Measurements from ENCODE around the gene CCDC9B.

CCDC9B gene

GRCh38 chr15:40363611-40364010 is 22.9 kb upstream of the CCDC9B start:
- Histone ChIP-seq H3K27me3 (ENCODE audit: insufficient read depth, low read length) (peaks cover 68% of the 10 kb centered on the region), H3K4me3 (ENCODE audit: low read length) (no peak overlapping the region), H3K36me3 (ENCODE audit: insufficient read depth, low read depth, low read length) (no peaks in the 10 kb centered on the region), H3K9ac (ENCODE audit: low read depth, low read length) (no peak overlapping the region), H3K4me1 (ENCODE audit: insufficient read depth, low read length) (peaks cover 5% of the 10 kb centered on the region; the same call in 1 of the 2 replicates), H3K27ac (ENCODE audit: low read length) (no peak overlapping the region), H3K9me3 (ENCODE audit: insufficient read depth, low read depth, low read length) (no peaks in the 10 kb centered on the region)

DNA sequence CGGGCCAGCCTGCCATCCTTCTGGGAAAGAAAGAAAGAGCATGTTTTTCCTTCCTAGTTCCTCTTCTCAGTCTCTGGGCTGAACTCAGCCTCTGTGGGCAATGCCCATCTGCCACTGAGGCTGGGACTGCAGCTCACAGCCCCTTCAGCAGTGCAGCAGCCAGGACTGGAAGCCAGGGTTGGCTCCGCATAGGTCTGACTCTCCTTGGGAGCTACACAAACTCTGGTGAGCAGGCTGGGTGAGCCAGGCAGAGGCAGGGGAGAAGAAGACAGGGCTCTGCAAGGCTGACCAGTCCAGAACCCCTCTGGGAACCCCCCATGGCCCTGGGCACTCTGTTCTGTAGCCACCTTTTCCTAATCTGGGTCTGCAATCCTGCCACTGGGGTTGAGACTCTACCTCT is 20.9 kb upstream of the CCDC9B start:
- H3K4me3 ChIP-seq (ENCODE audit: low read length), result no peak overlapping the region
- H3K27ac ChIP-seq (ENCODE audit: low read length), result no peak overlapping the region
- no peak overlapping the region for H3K9ac ChIP-seq (ENCODE audit: low read depth, low read length)
- peaks cover 2% of the 10 kb centered on the region; the same call in 1 of the 2 replicates for H3K4me1 ChIP-seq (ENCODE audit: insufficient read depth, low read length)
- no peaks in the 10 kb centered on the region for H3K9me3 ChIP-seq (ENCODE audit: insufficient read depth, low read depth, low read length)
- H3K36me3 ChIP-seq (ENCODE audit: insufficient read depth, low read depth, low read length), result no peaks in the 10 kb centered on the region
- H3K27me3 ChIP-seq (ENCODE audit: insufficient read depth, low read length), result peaks cover 63% of the 10 kb centered on the region

GRCh38 chr15:40360015-40360414 is 19.3 kb upstream of the CCDC9B start:
- H3K27me3 ChIP-seq (ENCODE audit: insufficient read depth, low read length), result peaks cover 57% of the 10 kb centered on the region
- no peak overlapping the region for H3K4me3 ChIP-seq (ENCODE audit: low read length)
- H3K27ac ChIP-seq (ENCODE audit: low read length), result no peak overlapping the region
- no peaks in the 10 kb centered on the region for H3K36me3 ChIP-seq (ENCODE audit: insufficient read depth, low read depth, low read length)
- peaks cover 2% of the 10 kb centered on the region; the same call in 1 of the 2 replicates for H3K4me1 ChIP-seq (ENCODE audit: insufficient read depth, low read length)
- no peak overlapping the region for H3K9ac ChIP-seq (ENCODE audit: low read depth, low read length)
- H3K9me3 ChIP-seq (ENCODE audit: insufficient read depth, low read depth, low read length), result no peaks in the 10 kb centered on the region

GRCh38 chr15:40358471-40359353 is 18.0 kb upstream of the CCDC9B start:
- Histone ChIP-seq H3K4me1 (ENCODE audit: insufficient read depth, low read length) (peaks cover 13% of the 10 kb centered on the region), H3K27ac (ENCODE audit: low read length) (no peak overlapping the region), H3K4me3 (ENCODE audit: low read length) (peak overlapping the region; percentile 69), H3K9ac (ENCODE audit: low read depth, low read length) (no peak overlapping the region), H3K27me3 (ENCODE audit: insufficient read depth, low read length) (peaks cover 63% of the 10 kb centered on the region), H3K9me3 (ENCODE audit: insufficient read depth, low read depth, low read length) (no peaks in the 10 kb centered on the region), H3K36me3 (ENCODE audit: insufficient read depth, low read depth, low read length) (no peaks in the 10 kb centered on the region)

- Histone ChIP-seq H3K9ac (ENCODE audit: low read depth, low read length) (peak within 1 kb of the TSS; percentile 53; the same call in 1 of the 2 replicates), H3K36me3 (ENCODE audit: insufficient read depth, low read depth, low read length) (no peaks in the 10 kb centered on the region), H3K27me3 (ENCODE audit: insufficient read depth, low read length) (peaks cover 71% of the 10 kb centered on the region), H3K4me1 (ENCODE audit: insufficient read depth, low read length) (peaks cover 13% of the 10 kb centered on the region), H3K9me3 (ENCODE audit: insufficient read depth, low read depth, low read length) (no peaks in the 10 kb centered on the region), H3K4me3 (ENCODE audit: low read length) (peak within 1 kb of the TSS; percentile 79), H3K27ac (ENCODE audit: low read length) (no peak within 1 kb of the TSS)
Observed at GRCh38 chr15:40357723-40358470, 17.2 kb upstream of the CCDC9B start, which contains the start of gene DISP2. Gene DISP2 (plus strand): TSS chr15:40358219. CDS start chr15:40358322, 103 bp downstream.

GRCh38 chr15:40357246-40357645 is 16.5 kb upstream of the CCDC9B start:
- no peaks in the 10 kb centered on the region for H3K36me3 ChIP-seq (ENCODE audit: insufficient read depth, low read depth, low read length)
- H3K27ac ChIP-seq (ENCODE audit: low read length), result no peak overlapping the region
- H3K9me3 ChIP-seq (ENCODE audit: insufficient read depth, low read depth, low read length), result no peaks in the 10 kb centered on the region
- peak overlapping the region; percentile 79; the same call in 1 of the 2 replicates for H3K4me3 ChIP-seq (ENCODE audit: low read length)
- no peak overlapping the region for H3K9ac ChIP-seq (ENCODE audit: low read depth, low read length)
- peaks cover 13% of the 10 kb centered on the region for H3K4me1 ChIP-seq (ENCODE audit: insufficient read depth, low read length)
- peaks cover 70% of the 10 kb centered on the region for H3K27me3 ChIP-seq (ENCODE audit: insufficient read depth, low read length)

- no peak overlapping the region for H3K27ac ChIP-seq (ENCODE audit: low read length)
- peaks cover 13% of the 10 kb centered on the region for H3K4me1 ChIP-seq (ENCODE audit: insufficient read depth, low read length)
- no peak overlapping the region for H3K4me3 ChIP-seq (ENCODE audit: low read length)
- H3K9me3 ChIP-seq (ENCODE audit: insufficient read depth, low read depth, low read length), result no peaks in the 10 kb centered on the region
- H3K9ac ChIP-seq (ENCODE audit: low read depth, low read length), result no peak overlapping the region
- no peaks in the 10 kb centered on the region for H3K36me3 ChIP-seq (ENCODE audit: insufficient read depth, low read depth, low read length)
- peaks cover 59% of the 10 kb centered on the region for H3K27me3 ChIP-seq (ENCODE audit: insufficient read depth, low read length)
Observed at GRCh38 chr15:40355976-40356585, 15.3 kb upstream of the CCDC9B start.

DNA sequence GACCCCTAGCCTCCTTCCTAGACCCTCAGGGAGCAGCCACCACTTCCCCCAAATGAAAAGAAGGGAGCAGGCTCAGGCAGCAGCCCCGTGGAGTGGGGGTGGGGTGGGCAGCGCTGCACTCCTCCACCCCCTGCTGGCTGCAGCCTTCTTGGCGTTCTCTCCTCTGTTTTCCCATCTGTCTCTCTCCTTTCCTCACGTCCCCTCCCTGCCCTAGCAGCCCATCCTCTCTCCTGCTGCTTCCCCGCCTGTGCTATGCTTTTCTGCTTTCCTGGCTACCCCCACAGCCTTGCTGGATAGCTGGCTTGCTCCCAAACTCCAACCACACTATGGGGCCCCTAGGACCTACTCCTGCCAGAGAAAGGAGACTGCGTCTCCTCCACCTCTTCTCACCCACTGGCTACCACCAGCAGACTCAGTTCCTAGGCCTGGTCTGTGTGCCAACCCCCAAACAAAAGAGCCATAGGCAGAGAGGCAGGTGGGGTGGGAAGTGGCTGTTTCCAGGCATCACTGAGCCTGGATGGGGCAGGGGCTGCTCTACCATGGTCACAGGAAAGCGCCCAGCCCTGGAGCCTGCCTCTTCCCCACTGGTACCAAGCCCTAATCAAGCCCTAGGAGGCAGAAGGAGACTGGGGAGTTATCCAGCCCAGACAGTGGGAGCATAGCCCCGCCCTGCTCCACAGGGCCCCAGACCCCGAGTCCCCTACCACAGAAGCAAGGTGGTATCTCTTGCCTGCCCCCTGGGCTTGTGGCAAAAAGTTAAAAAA is 13.9 kb upstream of the CCDC9B start:
- Histone ChIP-seq H3K27ac (ENCODE audit: low read length) (no peak overlapping the region), H3K27me3 (ENCODE audit: insufficient read depth, low read length) (peaks cover 44% of the 10 kb centered on the region), H3K4me3 (ENCODE audit: low read length) (peak overlapping the region; percentile 32; the same call in 1 of the 2 replicates), H3K36me3 (ENCODE audit: insufficient read depth, low read depth, low read length) (no peaks in the 10 kb centered on the region), H3K9me3 (ENCODE audit: insufficient read depth, low read depth, low read length) (no peaks in the 10 kb centered on the region), H3K4me1 (ENCODE audit: insufficient read depth, low read length) (peaks cover 13% of the 10 kb centered on the region), H3K9ac (ENCODE audit: low read depth, low read length) (peak overlapping the region; percentile 39; the same call in 1 of the 2 replicates)

- Histone ChIP-seq H3K27me3 (ENCODE audit: insufficient read depth, low read length) (peaks cover 36% of the 10 kb centered on the region), H3K4me1 (ENCODE audit: insufficient read depth, low read length) (peaks cover 11% of the 10 kb centered on the region), H3K36me3 (ENCODE audit: insufficient read depth, low read depth, low read length) (no peaks in the 10 kb centered on the region), H3K4me3 (ENCODE audit: low read length) (no peak overlapping the region; the same call in 1 of the 2 replicates), H3K27ac (ENCODE audit: low read length) (no peak overlapping the region), H3K9ac (ENCODE audit: low read depth, low read length) (no peak overlapping the region; the same call in 1 of the 2 replicates), H3K9me3 (ENCODE audit: insufficient read depth, low read depth, low read length) (no peaks in the 10 kb centered on the region)
Observed at GRCh38 chr15:40353697-40354096, 13.0 kb upstream of the CCDC9B start.

DNA sequence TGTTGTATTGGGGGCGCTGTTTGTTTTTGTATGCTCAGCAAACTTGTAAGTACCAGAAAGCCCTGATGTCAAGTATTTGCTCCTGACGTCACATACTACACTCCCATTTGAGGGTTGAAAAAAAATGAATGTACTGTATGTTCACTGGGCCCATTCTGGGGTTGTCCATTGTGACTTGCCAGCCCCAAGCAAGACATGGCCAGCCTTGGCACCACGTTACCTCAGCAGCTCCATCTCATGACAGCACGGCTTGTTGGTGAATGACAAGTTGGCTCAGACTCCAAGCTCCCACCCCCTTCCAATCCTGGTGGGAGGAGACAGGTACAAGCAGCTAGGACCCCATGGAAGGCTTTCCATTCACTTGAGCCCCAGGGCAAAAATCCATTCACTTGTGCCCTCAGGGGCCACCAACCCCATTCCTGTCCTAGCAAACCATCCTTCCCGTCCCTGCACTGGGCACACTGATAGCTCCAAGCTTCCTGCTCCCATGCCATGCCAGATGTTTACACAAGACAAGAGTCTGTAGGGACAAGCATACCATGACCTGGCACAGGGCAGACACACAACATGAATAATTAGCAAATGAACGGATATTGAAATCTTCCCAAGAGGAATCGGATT is 11.7 kb upstream of the CCDC9B start:
- Histone ChIP-seq H3K4me3 (ENCODE audit: low read length) (no peak overlapping the region), H3K27me3 (ENCODE audit: insufficient read depth, low read length) (peaks cover 30% of the 10 kb centered on the region), H3K9me3 (ENCODE audit: insufficient read depth, low read depth, low read length) (no peaks in the 10 kb centered on the region), H3K4me1 (ENCODE audit: insufficient read depth, low read length) (peaks cover 11% of the 10 kb centered on the region), H3K9ac (ENCODE audit: low read depth, low read length) (no peak overlapping the region), H3K36me3 (ENCODE audit: insufficient read depth, low read depth, low read length) (no peaks in the 10 kb centered on the region), H3K27ac (ENCODE audit: low read length) (no peak overlapping the region)
